Stimulated activated CD8-positive, alpha-beta memory T cell treated with anti-CD3 and anti-CD28 coated beads, Interleukin-7, amount 100 ng/mL, for 1 hour (primary cell): ENCODE data around the gene ANKIB1.
"Not testable (repeated sequence)": the region's sequence is repeated elsewhere in the genome, so short reads cannot be mapped to it uniquely, and the experiment has no call there.

Experiments used
- DNase-seq, 2 donors: peaks; one replicate each; pipeline ENCODE4 v3.0.0-alpha.2; 2020; ENCODE audit warnings: low read depth in 2 of 2

ANKIB1 gene, protein sequence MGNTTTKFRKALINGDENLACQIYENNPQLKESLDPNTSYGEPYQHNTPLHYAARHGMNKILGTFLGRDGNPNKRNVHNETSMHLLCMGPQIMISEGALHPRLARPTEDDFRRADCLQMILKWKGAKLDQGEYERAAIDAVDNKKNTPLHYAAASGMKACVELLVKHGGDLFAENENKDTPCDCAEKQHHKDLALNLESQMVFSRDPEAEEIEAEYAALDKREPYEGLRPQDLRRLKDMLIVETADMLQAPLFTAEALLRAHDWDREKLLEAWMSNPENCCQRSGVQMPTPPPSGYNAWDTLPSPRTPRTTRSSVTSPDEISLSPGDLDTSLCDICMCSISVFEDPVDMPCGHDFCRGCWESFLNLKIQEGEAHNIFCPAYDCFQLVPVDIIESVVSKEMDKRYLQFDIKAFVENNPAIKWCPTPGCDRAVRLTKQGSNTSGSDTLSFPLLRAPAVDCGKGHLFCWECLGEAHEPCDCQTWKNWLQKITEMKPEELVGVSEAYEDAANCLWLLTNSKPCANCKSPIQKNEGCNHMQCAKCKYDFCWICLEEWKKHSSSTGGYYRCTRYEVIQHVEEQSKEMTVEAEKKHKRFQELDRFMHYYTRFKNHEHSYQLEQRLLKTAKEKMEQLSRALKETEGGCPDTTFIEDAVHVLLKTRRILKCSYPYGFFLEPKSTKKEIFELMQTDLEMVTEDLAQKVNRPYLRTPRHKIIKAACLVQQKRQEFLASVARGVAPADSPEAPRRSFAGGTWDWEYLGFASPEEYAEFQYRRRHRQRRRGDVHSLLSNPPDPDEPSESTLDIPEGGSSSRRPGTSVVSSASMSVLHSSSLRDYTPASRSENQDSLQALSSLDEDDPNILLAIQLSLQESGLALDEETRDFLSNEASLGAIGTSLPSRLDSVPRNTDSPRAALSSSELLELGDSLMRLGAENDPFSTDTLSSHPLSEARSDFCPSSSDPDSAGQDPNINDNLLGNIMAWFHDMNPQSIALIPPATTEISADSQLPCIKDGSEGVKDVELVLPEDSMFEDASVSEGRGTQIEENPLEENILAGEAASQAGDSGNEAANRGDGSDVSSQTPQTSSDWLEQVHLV

DNA sequence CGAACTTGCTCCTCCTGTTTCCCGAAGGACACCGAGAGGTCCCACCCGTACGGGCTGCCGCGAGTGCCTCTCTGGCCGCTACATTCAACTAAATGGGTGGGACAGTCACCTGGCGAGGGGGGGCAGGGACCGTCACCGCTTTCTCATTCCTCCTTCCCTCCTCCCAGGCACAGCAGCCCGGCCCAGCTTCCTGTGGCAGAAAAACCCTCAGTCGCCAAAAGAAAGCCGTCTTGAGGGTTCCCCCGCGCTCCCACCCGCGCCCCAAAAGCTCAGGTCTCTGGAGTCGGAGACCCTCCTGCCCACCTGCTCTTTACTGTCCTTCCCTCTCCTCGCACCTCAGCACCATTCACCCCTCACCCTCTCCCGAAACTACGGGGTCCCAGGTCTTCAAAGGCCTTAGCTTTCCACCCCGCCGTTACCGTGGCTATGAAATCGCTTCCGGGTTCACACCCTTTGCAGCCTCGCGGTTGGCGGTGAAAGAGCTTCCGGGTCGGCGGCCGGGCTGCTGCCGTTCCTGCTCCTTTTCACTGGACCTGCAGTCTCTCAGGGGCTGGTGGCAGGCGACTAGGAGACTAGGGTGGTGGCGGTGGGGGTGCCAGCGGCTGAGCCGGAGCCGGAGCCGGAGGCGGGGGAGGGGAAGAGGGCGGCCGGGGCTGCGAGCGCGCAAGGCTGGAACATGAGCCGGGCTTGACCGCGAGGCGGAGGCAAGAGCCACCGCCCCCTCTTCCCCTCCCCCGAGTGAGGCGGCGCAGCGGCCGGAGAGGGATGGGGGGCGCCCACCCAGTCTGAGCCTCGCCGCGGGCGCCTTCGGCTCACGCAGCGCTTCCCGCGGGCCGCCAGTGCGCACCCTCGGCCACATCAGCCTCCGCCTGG, at the start of gene ANKIB1, which contains the start of gene KRIT1:
ANKIB1 (plus strand) TSS at position 488 of the 873 bp plus-strand sequence. CDS start 49,005 bp downstream, outside the sequence.
KRIT1 (minus strand) TSS at position 428 of the 873 bp plus-strand sequence. CDS start 3,779 bp downstream, outside the sequence.
- DNase-seq = peak; percentile 70 to 74

DNA sequence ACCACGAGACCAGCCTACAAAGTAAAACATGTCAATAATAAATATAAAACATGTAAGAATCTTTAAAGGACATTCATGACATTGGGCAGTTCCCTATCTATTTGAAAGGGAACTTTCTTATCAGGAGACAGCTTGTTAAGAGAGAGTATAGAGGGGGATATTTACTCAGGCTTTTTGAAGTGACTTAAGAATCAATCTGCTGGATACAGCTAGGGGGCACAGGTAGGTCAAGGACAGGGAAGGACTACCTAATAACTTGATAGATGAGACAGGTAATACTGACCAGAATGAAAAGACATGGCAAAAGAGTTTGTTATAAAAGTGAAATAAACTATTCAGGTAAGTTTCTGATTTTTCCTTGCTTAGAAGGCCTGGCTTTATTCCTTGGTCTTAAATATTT, 45.0 kb upstream of the ANKIB1 start:
- DNase-seq = no peak

DNA sequence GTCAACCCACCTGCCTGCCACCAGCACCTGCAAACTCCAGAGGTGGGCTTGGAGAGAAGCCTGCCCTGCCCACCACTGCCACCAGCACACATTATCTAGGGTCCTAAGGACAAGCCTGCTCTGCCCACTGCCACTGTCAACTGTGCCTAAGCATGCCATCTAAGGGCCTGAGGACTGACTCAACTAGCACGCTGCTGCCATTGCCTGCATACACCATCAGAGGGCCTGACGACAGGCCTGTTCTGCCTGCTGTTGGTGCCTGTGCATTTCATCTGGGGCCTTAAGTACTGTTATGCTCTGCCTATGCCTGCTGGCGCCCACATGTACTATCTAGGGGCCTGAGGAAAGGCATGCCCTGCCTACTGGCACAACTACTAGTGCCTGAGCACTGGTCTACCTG, 39.8 kb upstream of the ANKIB1 start:
- no peak for DNase-seq

DNA sequence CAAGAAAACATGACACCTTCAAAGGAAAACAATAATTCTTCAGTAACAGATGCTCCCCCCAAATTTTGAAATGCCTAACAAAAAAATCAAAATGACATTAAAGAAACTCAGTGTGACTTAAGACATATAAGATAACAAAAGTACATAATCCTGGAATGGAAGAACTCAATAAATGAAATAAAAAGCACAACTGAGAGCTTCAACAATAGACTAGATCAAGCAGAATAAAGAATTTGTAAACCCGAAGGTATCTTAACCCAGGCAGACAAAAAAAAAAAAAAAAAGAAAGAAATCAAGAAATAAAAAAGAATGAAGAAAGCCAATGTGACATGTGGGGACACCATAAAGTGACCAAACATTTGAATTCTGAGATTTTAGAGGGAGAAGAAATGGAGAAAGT, 39.1 kb upstream of the ANKIB1 start:
- DNase-seq = no peak

DNA sequence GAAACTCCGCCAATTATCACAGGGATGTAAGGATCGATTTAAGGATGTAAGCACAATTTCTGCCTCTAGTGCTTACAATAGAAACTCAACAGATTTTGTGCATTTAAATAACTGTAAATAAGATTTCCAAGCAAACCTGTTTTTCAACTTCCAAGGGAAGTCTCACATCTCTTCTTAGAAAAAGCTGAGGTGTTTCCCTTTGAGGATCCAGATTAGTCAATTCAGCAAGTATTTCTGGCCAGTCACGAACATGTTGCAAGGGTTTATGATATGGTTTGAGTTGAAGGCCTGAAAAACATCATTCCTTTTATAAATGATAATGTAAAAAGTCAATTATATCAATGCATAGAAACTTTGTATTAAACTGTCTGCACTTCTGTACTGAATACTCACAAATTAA, 24.0 kb upstream of the ANKIB1 start:
- DNase-seq = no peak

DNA sequence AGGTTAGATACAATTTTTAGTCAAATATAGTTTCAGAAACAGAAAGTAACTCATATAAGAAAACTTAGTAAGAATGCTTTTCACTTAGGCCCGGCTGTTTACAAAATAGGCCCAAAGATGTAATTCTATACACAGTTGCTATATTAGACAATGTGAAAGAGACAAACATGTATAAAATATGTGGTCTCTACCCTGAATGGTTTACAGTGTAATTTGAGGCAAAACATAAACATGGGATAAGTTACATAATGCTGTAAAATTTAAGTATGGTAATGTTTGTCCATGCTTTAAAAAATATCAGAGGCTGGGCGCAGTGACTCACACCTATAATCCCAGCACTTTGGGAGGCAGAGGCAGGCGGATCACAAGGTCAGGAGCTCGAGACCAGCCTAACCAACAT, 18.8 kb upstream of the ANKIB1 start:
- DNase-seq = no peak

DNA sequence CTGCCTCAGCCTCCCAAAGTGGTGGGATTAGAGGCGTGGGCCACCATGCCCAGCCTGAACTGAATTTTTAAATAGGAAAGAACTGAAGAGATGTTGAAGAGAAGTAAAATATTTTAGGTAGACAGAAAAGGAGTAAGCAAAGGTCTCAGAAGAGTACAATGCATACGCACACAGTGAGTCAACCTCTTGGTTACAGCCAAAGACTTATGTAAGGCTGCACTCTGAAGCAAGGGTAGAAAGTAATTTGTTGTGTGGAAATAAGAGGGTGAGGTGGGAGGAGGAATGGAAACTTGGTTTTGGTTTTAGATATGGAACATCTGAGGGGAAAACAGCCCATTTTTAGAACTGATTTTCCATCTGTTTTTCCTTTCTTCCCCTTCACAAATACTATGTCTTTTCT, 17.7 kb upstream of the ANKIB1 start:
- DNase-seq = no peak

DNA sequence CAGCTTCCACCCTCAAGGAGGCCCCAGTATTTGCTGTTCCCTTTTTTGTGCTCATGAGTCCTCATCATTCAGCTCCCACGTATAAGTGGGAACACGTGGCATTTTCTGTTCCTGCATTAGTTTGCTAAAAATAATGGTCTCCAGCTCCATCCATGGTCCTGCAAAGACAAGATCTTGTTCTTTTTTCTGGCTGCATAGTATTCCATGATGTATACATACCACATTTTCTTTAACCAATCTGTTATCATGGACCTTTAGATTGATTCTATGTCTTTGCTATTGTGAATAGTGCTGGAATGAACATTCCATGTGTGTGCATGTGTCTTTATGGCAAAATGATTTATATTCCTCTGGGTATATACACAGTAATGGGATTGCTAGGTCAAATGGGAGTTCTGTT, 17.0 kb upstream of the ANKIB1 start:
- DNase-seq = no peak

DNA sequence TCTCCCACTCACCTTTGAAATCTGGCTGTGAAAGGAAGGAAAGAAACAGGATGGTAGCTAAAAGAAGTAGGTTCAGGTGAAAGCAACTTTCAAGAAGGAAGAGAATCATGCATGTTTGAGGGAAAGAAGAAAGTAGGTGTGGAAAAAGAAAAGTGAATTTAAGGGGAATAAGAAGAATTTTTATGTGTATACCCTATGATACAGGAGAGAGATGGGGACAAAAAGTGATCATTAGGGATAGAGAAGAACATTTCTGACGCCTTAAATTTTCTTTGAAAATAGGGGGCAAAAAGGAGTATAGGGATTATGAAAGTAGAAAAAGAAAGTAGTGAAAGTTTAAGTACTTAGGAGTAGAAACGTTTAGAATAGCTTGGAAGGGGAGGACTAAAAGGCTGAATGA, 15.2 kb upstream of the ANKIB1 start:
- no peak for DNase-seq

DNA sequence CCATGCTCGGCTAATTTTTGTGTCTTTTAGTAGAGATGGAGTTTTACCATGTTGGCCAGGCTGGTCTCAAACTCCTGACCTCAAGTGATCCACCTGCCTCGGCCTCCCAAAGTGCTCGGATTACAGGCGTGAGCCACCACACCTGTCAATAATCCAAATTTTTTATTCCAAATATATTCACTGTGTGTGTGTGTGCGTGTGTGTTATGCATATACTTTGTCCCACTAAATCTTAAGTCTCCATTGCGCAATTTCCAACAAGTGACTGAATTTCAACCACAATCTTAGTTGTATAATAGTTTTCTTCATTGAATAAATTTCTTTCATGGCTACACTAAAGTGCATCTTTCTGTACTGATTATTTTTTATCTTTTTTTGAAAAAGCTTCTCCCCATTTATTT, 2.8 kb upstream of the ANKIB1 start:
- DNase-seq = no peak

DNA sequence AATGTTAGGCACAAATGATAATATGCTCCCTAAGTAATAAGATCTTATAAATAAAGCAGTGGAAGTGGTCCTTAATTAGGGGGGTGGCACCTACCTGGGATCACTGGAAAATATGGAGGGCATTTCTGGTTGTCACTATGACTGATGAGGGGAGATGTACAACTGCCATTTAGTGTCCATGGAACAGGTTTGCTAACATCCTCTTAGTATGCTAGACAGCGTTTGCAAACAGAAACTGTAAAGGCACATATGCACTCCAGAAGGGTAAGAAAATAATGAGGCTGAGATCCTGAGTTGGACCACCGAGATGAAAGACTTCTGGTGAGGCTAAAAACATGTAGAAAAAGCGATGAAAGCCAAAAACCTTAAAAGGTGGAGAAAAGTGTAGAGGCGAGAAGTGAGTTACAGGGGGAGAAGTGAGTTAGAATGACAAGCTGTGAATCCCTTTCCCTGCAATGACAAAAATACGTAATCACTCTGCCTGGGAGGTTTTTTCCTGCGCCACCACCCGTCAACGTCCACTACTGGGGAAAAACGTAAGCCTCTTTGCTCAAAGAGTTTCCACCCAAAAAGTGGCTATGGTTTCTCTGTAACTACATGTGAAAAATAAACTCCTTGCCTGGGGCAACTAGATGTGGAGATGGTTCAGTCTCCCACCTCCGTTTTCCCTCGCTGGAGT, 827 bp upstream of the ANKIB1 start:
- DNase-seq = peak in 1 of 2 donors; percentile 13

DNA sequence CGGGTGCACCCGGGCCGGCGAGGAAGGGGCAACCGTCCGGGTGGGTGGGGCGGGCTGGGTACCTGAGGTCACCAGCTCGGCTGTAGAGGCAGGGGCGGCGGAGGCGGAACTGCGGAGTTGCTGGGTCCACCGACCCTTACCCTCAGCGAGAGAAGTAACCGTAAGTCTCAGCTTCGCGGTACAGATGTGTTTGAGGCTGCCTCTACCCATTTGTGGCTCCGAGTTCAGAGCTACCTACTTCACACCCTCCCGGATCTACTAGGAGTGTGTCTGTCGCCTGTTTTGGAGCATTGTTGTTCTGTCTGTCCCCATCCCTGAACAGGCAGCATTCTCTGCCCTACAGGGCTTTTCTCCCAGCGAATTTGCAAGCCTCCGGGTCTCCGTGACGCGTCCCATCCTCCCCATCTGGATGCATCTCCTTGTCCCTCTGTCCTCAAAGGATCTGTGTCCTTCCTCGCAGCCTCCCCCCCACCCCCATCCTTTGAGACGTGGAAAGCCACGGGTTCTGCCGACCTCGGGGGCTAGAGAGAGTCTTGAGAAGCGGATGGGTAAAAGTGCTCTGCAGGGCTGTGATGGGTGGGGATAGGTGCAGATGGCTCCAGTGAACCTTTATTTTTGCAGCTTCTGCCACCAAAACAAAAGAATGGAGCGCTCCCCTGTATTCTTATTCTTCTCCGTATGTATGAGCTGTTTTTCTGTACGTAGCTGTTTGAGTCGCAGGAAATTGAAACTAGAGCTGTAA, 757 bp downstream of the ANKIB1 start:
- peak in 1 of 2 donors; percentile 2 for DNase-seq

DNA sequence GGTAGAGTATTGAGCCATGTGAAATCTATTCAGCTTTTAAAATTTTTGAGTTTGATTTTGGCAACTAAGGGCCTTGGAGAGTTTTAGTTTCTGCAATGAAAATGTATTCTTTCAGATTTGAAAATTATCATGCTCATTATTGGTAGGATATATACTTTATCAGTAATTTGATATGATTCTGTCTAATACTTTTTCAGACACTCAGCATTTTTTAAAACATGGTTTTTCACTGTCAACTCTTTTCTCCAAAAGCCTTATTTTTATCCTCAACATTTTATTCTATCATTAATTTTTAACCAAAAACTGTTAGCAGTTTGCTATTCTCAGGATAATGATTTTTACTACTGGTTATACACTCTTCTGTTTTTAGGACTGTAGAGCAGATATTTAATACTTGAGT, 4.8 kb downstream of the ANKIB1 start:
- DNase-seq = no peak

DNA sequence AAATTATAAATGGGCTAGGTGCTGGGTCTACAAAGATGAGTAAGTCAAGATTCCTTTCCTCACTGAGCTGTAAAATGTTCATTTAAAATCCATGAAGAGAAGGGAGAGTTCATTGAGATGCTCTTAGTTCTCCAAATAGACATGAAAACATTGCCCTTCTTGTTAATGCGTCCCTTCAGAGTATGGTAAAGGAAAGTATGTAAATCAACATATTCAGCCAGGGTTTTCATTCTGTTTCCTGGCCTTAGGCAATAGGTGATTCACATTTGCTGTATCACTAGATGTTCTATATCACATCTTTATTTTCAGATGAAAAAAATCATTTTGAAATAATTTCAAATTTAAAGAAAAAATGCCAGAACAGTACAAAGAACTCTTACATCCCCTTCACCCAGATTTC, 5.4 kb downstream of the ANKIB1 start:
- DNase-seq = no peak

DNA sequence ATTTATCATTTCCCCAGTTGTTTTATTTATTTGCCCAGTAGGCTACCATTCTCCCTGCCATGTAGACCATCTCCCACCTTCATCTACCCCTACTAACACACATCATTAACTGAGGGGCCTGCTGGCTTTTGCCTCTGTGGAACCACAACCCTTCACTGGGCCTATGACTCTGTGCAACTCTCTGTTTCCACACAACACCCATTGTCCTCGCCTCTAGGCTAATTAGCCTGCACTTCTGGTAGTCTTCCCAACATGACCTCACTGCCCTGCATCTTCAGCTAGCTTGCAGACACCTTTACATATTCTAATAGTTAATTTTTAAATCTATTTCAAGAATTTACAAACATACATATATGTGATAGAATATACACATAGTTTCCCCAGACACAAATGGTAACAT, 7.5 kb downstream of the ANKIB1 start:
- DNase-seq = no peak

DNA sequence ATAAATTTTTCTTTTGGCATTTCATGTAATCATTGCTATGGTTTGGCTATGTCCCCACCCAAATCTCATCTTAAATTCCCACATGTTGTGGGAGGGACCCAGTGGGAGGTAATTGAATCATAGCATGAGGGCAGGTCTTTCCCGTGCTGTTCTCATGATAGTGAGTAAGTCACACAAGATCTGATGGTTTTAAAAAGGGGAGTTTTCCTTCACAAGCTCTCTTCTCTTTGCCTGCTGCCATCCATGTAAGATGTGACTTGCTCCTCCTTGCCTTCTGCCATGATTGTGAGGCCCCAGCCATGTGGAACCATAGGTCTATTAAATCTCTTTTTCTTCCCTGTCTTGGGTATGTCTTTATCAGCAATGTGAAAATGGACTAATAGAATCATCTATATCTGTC, 9.0 kb downstream of the ANKIB1 start:
- not testable (repeated sequence) for DNase-seq

DNA sequence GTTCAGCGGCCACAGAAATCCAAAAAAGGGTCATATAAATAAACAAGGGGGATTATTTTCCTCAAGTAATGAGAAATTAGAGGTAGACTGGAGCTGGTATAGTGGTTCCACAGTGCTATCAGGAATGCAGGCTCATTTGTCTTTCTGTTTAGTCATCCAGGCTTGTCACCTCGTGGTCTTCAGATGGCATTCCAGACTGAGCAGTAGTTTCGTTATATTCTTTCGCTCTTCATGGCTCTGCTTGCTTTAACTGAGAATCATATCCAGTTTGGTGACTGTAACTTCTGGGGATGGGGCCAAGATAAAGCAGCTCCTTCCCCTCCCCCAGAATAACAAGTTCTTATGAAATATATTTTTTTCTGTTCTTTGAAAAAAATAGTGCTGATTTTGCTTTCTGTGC, 9.5 kb downstream of the ANKIB1 start:
- DNase-seq = no peak

DNA sequence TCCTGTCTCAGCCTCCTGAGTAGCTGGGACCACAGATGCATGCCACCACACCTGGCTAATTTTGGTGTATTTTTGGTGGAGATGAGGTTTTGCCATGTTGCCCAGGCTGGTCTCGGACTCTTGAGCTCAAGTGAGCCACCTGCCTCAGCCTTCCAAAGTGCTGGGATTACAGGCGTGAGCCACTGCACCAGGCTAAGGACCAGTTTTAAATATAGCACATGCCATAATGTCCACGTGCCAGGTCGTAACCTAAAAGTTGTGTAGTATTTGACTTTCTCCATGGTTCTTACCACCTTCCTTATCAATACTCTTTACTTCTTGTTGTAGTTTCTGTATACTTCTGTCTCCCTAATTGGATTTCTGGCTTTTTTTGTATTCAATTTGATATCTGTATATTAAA, 13.3 kb downstream of the ANKIB1 start:
- DNase-seq = no peak

DNA sequence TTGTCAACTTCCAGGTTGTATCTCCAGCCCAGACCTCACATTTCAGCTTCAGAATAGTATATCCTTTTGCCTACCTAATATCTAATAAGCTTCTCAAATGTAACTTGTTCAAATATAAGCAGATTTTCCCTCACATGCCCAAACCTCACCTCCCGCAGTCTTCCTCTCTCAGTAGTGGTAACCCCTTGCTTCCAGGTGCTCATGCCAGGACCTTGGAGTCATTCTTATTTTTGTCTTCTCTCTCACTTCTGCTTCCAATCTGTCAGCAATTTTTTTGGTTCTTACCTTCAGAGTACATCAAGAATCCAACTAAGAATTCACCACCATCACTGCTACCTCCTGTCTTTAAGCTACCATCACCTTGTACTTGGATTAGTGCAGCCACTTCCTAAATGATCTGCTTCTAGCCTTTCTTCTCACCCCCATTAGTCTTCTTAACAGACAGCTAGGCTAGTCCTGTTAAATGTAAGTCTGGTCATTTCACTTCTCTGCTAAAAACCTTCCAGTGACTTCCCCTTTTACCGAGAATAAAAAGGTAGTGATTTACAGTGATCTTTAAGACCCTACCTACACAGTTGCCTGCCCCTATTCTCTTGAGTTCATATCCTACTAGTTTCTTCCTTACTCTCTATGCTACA, 14.0 kb downstream of the ANKIB1 start:
- no peak for DNase-seq
